ENCODE data around the gene POLR2M. TPM values are rescaled to one million over a fixed set of nuclear protein-coding genes. Genes with fewer than 3 reads are reported as not detected.

Gene POLR2M
- total RNA-seq, 5 donors from 2014 or later (not counting 1 experiment from before 2014, with no cell fraction given), result 85.7 to 98.0 (median 91.4) TPM

- Mint-ChIP-seq H3K9me3 (no peaks in the 10 kb centered on the region), H3K27ac (peak overlapping the region; percentile 87 to 92), H3K4me3 (peak overlapping the region; percentile 78 to 90 (median 83)), H3K4me1 (peaks cover 82 to 86% (median 83%) of the 10 kb centered on the region in 3 donors), H3K27me3 (no peaks in the 10 kb centered on the region), H3K36me3 (peaks cover 36% of the 10 kb centered on the region)
- DNase-seq (no peak), ATAC-seq (replicated peaks in 1 of 4) (no peak)
- Histone ChIP-seq H3K27me3 (replicated peaks in 1 of 2; ENCODE audit: control insufficient read depth in 2 of 2, extremely low read depth in 1 of 2, insufficient read depth in 2 of 2, low read length in 1 of 2) (no peaks in the 10 kb centered on the region), H3K36me3 (ENCODE audit: control insufficient read depth in 2 of 2, extremely low read depth in 1 of 2, insufficient read depth in 1 of 2, low read length in 1 of 2) (peaks cover 0 to 36% of the 10 kb centered on the region in 2 donors), H3K4me3 (ENCODE audit: control insufficient read depth in 1 of 2, extremely low read depth in 1 of 2, low read length in 1 of 2) (no peak overlapping the region), H3K27ac (ENCODE audit: low read length) (peak overlapping the region; percentile 98), H3K9me3 (no peaks in the 10 kb centered on the region), H3K4me1 (ENCODE audit: control insufficient read depth in 1 of 2, extremely low read depth in 1 of 2, insufficient read depth in 2 of 2, low read length in 2 of 2) (peaks cover 19 to 34% of the 10 kb centered on the region in 2 experiments)
- CTCF ChIA-PET, result interaction anchor here (0.7 to 1.5 kb wide), 2 partner anchors 26 to 1026 kb away, joined by 3 to 5 read pairs; no protein-coding TSS in a partner anchor
- WGBS (ENCODE audit: insufficient coverage), result no CpG with 5 or more reads among the region's 4 CpGs
- POLR2A ChIA-PET, result interaction anchor here in 1 of 2 donors (0.6 kb wide), 1 partner anchor 156 kb away, joined by 6 read pairs; no protein-coding TSS in a partner anchor
Observed at GRCh38 chr15:57708047-57708446, 1.5 kb downstream of the POLR2M start.

GRCh38 chr15:57718309-57718708 is 11.8 kb downstream of the POLR2M start:
- no peaks in the 10 kb centered on the region for H3K27me3 ChIP-seq (replicated peaks in 1 of 2; ENCODE audit: control insufficient read depth in 2 of 2, extremely low read depth in 1 of 2, insufficient read depth in 2 of 2, low read length in 1 of 2)
- H3K4me1 ChIP-seq (ENCODE audit: control insufficient read depth in 1 of 2, extremely low read depth in 1 of 2, insufficient read depth in 2 of 2, low read length in 2 of 2), result no peaks in the 10 kb centered on the region
- DNase-seq (no peak), ATAC-seq (replicated peaks in 1 of 4) (no peak)
- ChIA-PET CTCF (no interaction called here), POLR2A (no interaction called here)
- H3K9me3 ChIP-seq, result no peaks in the 10 kb centered on the region
- Mint-ChIP-seq H3K36me3 (peaks cover 58% of the 10 kb centered on the region), H3K4me3 (no peak overlapping the region), H3K27ac (no peak overlapping the region), H3K4me1 (peaks cover 11 to 19% (median 18%) of the 10 kb centered on the region in 3 donors), H3K27me3 (no peaks in the 10 kb centered on the region), H3K9me3 (peaks cover 0 to 4% (median 3%) of the 10 kb centered on the region in 3 donors)
- WGBS (ENCODE audit: insufficient coverage), result 86% methylated on average over 1 of the region's 2 CpGs
- no peak overlapping the region for H3K4me3 ChIP-seq (ENCODE audit: control insufficient read depth in 1 of 2, extremely low read depth in 1 of 2, low read length in 1 of 2)
- no peak overlapping the region for H3K27ac ChIP-seq (ENCODE audit: low read length)
- peaks cover 2 to 15% of the 10 kb centered on the region in 2 donors for H3K36me3 ChIP-seq (ENCODE audit: control insufficient read depth in 2 of 2, extremely low read depth in 1 of 2, insufficient read depth in 1 of 2, low read length in 1 of 2)

- Histone ChIP-seq H3K27ac (ENCODE audit: low read length) (no peak overlapping the region), H3K9me3 (no peaks in the 10 kb centered on the region), H3K4me3 (ENCODE audit: control insufficient read depth in 1 of 2, extremely low read depth in 1 of 2, low read length in 1 of 2) (no peak overlapping the region), H3K27me3 (replicated peaks in 1 of 2; ENCODE audit: control insufficient read depth in 2 of 2, extremely low read depth in 1 of 2, insufficient read depth in 2 of 2, low read length in 1 of 2) (no peaks in the 10 kb centered on the region), H3K4me1 (ENCODE audit: control insufficient read depth in 1 of 2, extremely low read depth in 1 of 2, insufficient read depth in 2 of 2, low read length in 2 of 2) (no peaks in the 10 kb centered on the region), H3K36me3 (ENCODE audit: control insufficient read depth in 2 of 2, extremely low read depth in 1 of 2, insufficient read depth in 1 of 2, low read length in 1 of 2) (peaks cover 2% of the 10 kb centered on the region in 2 donors)
- DNase-seq (no peak), ATAC-seq (replicated peaks in 1 of 4) (no peak)
- WGBS (ENCODE audit: insufficient coverage), result 100% methylated on average over 1 of the region's 3 CpGs
- H3K27me3 Mint-ChIP-seq, result no peaks in the 10 kb centered on the region
- no peak overlapping the region for H3K4me3 Mint-ChIP-seq
- H3K4me1 Mint-ChIP-seq, result peaks cover 0 to 4% (median 3%) of the 10 kb centered on the region in 3 donors
- POLR2A ChIA-PET, result no interaction called here
- peaks cover 58% of the 10 kb centered on the region for H3K36me3 Mint-ChIP-seq
- H3K27ac Mint-ChIP-seq, result no peak overlapping the region
- CTCF ChIA-PET, result interaction anchor here (0.5 to 0.6 kb wide), 2 partner anchors 39 to 1040 kb away, joined by 3 read pairs; no protein-coding TSS in a partner anchor
- H3K9me3 Mint-ChIP-seq, result peaks cover 0 to 4% (median 3%) of the 10 kb centered on the region in 3 donors
Observed at GRCh38 chr15:57720867-57721266, 14.4 kb downstream of the POLR2M start.

- DNase-seq, result no peak
- H3K36me3 ChIP-seq (ENCODE audit: control insufficient read depth in 2 of 2, extremely low read depth in 1 of 2, insufficient read depth in 1 of 2, low read length in 1 of 2), result peaks cover 0 to 2% of the 10 kb centered on the region in 2 donors
- Mint-ChIP-seq H3K4me3 (no peak overlapping the region), H3K4me1 (no peaks in the 10 kb centered on the region), H3K27ac (no peak overlapping the region), H3K9me3 (no peaks in the 10 kb centered on the region), H3K36me3 (peaks cover 35% of the 10 kb centered on the region), H3K27me3 (no peaks in the 10 kb centered on the region)
- POLR2A ChIA-PET, result no interaction called here
- H3K4me1 ChIP-seq (ENCODE audit: control insufficient read depth in 1 of 2, extremely low read depth in 1 of 2, insufficient read depth in 2 of 2, low read length in 2 of 2), result no peaks in the 10 kb centered on the region
- H3K4me3 ChIP-seq (ENCODE audit: control insufficient read depth in 1 of 2, extremely low read depth in 1 of 2, low read length in 1 of 2), result no peak overlapping the region
- H3K27ac ChIP-seq (ENCODE audit: low read length), result no peak overlapping the region
- H3K9me3 ChIP-seq, result no peaks in the 10 kb centered on the region
- CTCF ChIA-PET, result no interaction called here
- 94% methylated on average over 2 of the region's 3 CpGs for WGBS (ENCODE audit: insufficient coverage)
- ATAC-seq (replicated peaks in 1 of 4), result no peak
- H3K27me3 ChIP-seq (replicated peaks in 1 of 2; ENCODE audit: control insufficient read depth in 2 of 2, extremely low read depth in 1 of 2, insufficient read depth in 2 of 2, low read length in 1 of 2), result no peaks in the 10 kb centered on the region
Observed at GRCh38 chr15:57726411-57726810, 19.9 kb downstream of the POLR2M start.

- H3K27ac ChIP-seq (ENCODE audit: low read length), result no peak overlapping the region
- no peak overlapping the region for H3K27ac Mint-ChIP-seq
Observed at GRCh38 chr15:57727031-57727430, 20.5 kb downstream of the POLR2M start.

GRCh38 chr15:57728436-57728835 is 21.9 kb downstream of the POLR2M start:
- no peaks in the 10 kb centered on the region for H3K9me3 Mint-ChIP-seq
- H3K27me3 ChIP-seq (replicated peaks in 1 of 2; ENCODE audit: control insufficient read depth in 2 of 2, extremely low read depth in 1 of 2, insufficient read depth in 2 of 2, low read length in 1 of 2), result no peaks in the 10 kb centered on the region
- H3K36me3 ChIP-seq (ENCODE audit: control insufficient read depth in 2 of 2, extremely low read depth in 1 of 2, insufficient read depth in 1 of 2, low read length in 1 of 2), result no peaks in the 10 kb centered on the region
- peaks cover 5 to 7% (median 6%) of the 10 kb centered on the region in 3 donors for H3K4me1 Mint-ChIP-seq
- H3K36me3 Mint-ChIP-seq, result peaks cover 25% of the 10 kb centered on the region
- no peaks in the 10 kb centered on the region for H3K4me1 ChIP-seq (ENCODE audit: control insufficient read depth in 1 of 2, extremely low read depth in 1 of 2, insufficient read depth in 2 of 2, low read length in 2 of 2)
- no peaks in the 10 kb centered on the region for H3K9me3 ChIP-seq
- no peak overlapping the region for H3K27ac ChIP-seq (ENCODE audit: low read length)
- no peaks in the 10 kb centered on the region for H3K27me3 Mint-ChIP-seq
- H3K4me3 ChIP-seq (ENCODE audit: control insufficient read depth in 1 of 2, extremely low read depth in 1 of 2, low read length in 1 of 2), result no peak overlapping the region
- DNase-seq (no peak), ATAC-seq (replicated peaks in 1 of 4) (no peak)
- CTCF ChIA-PET, result no interaction called here
- POLR2A ChIA-PET, result no interaction called here
- H3K4me3 Mint-ChIP-seq, result no peak overlapping the region
- no peak overlapping the region for H3K27ac Mint-ChIP-seq
- WGBS (ENCODE audit: insufficient coverage), result 89% methylated on average over 4 of the region's 8 CpGs

More at GRCh38 chr15:57727031-57727430, 20.5 kb downstream of the POLR2M start:
- Histone ChIP-seq H3K9me3 (no peaks in the 10 kb centered on the region), H3K27me3 (replicated peaks in 1 of 2; ENCODE audit: control insufficient read depth in 2 of 2, extremely low read depth in 1 of 2, insufficient read depth in 2 of 2, low read length in 1 of 2) (no peaks in the 10 kb centered on the region), H3K36me3 (ENCODE audit: control insufficient read depth in 2 of 2, extremely low read depth in 1 of 2, insufficient read depth in 1 of 2, low read length in 1 of 2) (peaks cover 0 to 2% of the 10 kb centered on the region in 2 donors), H3K4me3 (ENCODE audit: control insufficient read depth in 1 of 2, extremely low read depth in 1 of 2, low read length in 1 of 2) (no peak overlapping the region), H3K4me1 (ENCODE audit: control insufficient read depth in 1 of 2, extremely low read depth in 1 of 2, insufficient read depth in 2 of 2, low read length in 2 of 2) (no peaks in the 10 kb centered on the region)
- no peak for ATAC-seq (replicated peaks in 1 of 4)
- Mint-ChIP-seq H3K4me3 (no peak overlapping the region), H3K4me1 (no peaks in the 10 kb centered on the region), H3K36me3 (peaks cover 35% of the 10 kb centered on the region), H3K27me3 (no peaks in the 10 kb centered on the region), H3K9me3 (no peaks in the 10 kb centered on the region)
- ChIA-PET CTCF (no interaction called here), POLR2A (no interaction called here)
- 93% methylated on average over 4 of the region's 6 CpGs for WGBS (ENCODE audit: insufficient coverage)
- no peak for DNase-seq
